Calu3 (cell line): Measurements from ENCODE around the gene RNF128. TPM values are rescaled to one million over a fixed set of nuclear protein-coding genes. Genes with fewer than 3 reads are reported as not detected.

ENCODE experiments used
- Bru-seq: library from RNA; stranded (reverse); fragments of 400-500 nt; gene quantifications from one replicate; lab custom pipeline; 2021; lab: Mats Ljungman, UMichigan
- BruChase-seq, 2 experiments: library from RNA; stranded (reverse); fragments of 400-500 nt; gene quantifications; one replicate each; lab custom pipeline; 2021; lab: Mats Ljungman, UMichigan
- BruUV-seq: library from RNA; stranded (reverse); fragments of 400-500 nt; replicated peaks from 2 replicates; lab custom pipeline; 2021; lab: Mats Ljungman, UMichigan
- CTCF ChIA-PET: fragments of 300-600 bp; sonication (Branson Sonifier 250); formaldehyde crosslinking; loops from one replicate; lab custom pipeline; 2022; ENCODE audit warnings: antibody characterized with exemption; lab: Charles Lee
- DNase-seq: peaks from one replicate; pipeline ENCODE4 v3.0.0; 2022
- H3K27ac Mint-ChIP-seq: one replicate; pipeline ENCODE4 v1.8.0; 2022; ENCODE audit warnings: mixed read lengths; ENCODE audit not compliant: unreplicated experiment
- H3K27me3 Mint-ChIP-seq: one replicate; pipeline ENCODE4 v1.8.0; 2022; ENCODE audit warnings: mixed read lengths; ENCODE audit not compliant: unreplicated experiment
- H3K36me3 Mint-ChIP-seq: one replicate; pipeline ENCODE4 v1.8.0; 2022; ENCODE audit warnings: mild to moderate bottlenecking, moderate library complexity, mixed read lengths; ENCODE audit not compliant: insufficient read depth, unreplicated experiment
- H3K4me1 Mint-ChIP-seq: one replicate; pipeline ENCODE4 v1.8.0; 2022; ENCODE audit warnings: mild to moderate bottlenecking, low read depth, mixed read lengths; ENCODE audit not compliant: unreplicated experiment
- H3K4me3 Mint-ChIP-seq: one replicate; pipeline ENCODE4 v1.8.0; 2022; ENCODE audit warnings: mild to moderate bottlenecking, low read depth, moderate library complexity, mixed read lengths; ENCODE audit not compliant: unreplicated experiment
- H3K9me3 Mint-ChIP-seq: one replicate; pipeline ENCODE4 v1.8.0; 2022; ENCODE audit warnings: low read depth, mixed read lengths; ENCODE audit not compliant: unreplicated experiment
- intact Hi-C: fragments of 100-400 bp; cut with micrococcal nuclease; formaldehyde crosslinking; loops from one replicate; pipeline ENCODE4 v1.10.0; 2022; ENCODE audit not compliant: unreplicated experiment
- long read RNA-seq: library from polyadenylated mRNA; stranded (forward); transcript quantifications from one replicate; pipeline ENCODE4 v2.0.0, GENCODE V29; 2022
- total RNA-seq: library from RNA; stranded (reverse); gene quantifications from 2 replicates; pipeline ENCODE4 v1.2.3, GENCODE V29; 2022
- TF ChIP-seq, protein P1 (sequence below): fragments of 200-600 bp; IDR thresholded peaks from one replicate; pipeline ENCODE4 v1.8.0; 2022; ENCODE audit warnings: antibody characterized with exemption; ENCODE audit not compliant: unreplicated experiment

Gene RNF128, protein sequence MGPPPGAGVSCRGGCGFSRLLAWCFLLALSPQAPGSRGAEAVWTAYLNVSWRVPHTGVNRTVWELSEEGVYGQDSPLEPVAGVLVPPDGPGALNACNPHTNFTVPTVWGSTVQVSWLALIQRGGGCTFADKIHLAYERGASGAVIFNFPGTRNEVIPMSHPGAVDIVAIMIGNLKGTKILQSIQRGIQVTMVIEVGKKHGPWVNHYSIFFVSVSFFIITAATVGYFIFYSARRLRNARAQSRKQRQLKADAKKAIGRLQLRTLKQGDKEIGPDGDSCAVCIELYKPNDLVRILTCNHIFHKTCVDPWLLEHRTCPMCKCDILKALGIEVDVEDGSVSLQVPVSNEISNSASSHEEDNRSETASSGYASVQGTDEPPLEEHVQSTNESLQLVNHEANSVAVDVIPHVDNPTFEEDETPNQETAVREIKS
- total RNA-seq (40.1 and 54.5 TPM in 2 replicates), Bru-seq, nascent RNA (percentile 68 among the genes with signal in this experiment), BruChase-seq, experiment 1, labeled RNA remaining after a 6-hour chase (percentile 67 among the genes with signal in this experiment), BruChase-seq, experiment 2, labeled RNA remaining after a 2-hour chase (percentile 52 among the genes with signal in this experiment)
- long read RNA-seq, transcript RNF128-202 (7 exons, 2,654 nt): minor isoform, 12 of 118 reads
- long read RNA-seq, transcript RNF128-201 (7 exons, 2,817 nt): major isoform, 94 of 118 reads
- long read RNA-seq, partial matches to known transcripts: 9 of 118 reads
- long read RNA-seq, other reads (novel, unspliced or antisense): 3 of 118 reads

DNA sequence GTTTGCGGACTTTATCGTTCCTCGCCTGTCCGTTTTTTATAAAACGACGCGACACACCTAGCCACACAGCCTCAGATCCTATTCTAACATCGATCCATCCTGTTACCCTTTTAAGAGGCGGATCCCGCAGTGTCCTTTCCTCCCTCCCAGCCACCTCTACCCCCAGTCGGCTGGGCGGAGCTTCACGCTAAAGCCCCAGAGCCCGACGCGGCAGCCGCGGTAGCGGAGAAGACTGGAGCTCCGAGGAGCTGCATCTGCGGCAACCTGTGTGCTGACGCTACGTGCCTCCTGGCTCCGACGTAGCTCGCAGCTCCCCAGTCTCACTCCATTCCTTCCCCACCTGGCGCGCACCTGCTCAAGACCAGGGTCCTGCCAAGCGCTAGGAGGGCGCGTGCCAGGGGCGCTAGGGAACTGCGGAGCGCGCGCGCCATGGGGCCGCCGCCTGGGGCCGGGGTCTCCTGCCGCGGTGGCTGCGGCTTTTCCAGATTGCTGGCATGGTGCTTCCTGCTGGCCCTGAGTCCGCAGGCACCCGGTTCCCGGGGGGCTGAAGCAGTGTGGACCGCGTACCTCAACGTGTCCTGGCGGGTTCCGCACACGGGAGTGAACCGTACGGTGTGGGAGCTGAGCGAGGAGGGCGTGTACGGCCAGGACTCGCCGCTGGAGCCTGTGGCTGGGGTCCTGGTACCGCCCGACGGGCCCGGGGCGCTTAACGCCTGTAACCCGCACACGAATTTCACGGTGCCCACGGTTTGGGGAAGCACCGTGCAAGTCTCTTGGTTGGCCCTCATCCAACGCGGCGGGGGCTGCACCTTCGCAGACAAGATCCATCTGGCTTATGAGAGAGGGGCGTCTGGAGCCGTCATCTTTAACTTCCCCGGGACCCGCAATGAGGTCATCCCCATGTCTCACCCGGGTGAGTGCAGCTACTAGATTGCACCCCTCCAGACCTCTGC is at the start of gene RNF128:
Gene RNF128 (plus strand): TSS at position 217 of the 953 bp plus-strand sequence. CDS start 213 bp downstream, at position 430.
- BruUV-seq: no TSS peak
- H3K27ac Mint-ChIP-seq: peak within 1 kb of the TSS; percentile 80
- H3K27me3 Mint-ChIP-seq: no peaks in the 10 kb centered on the region

DNA sequence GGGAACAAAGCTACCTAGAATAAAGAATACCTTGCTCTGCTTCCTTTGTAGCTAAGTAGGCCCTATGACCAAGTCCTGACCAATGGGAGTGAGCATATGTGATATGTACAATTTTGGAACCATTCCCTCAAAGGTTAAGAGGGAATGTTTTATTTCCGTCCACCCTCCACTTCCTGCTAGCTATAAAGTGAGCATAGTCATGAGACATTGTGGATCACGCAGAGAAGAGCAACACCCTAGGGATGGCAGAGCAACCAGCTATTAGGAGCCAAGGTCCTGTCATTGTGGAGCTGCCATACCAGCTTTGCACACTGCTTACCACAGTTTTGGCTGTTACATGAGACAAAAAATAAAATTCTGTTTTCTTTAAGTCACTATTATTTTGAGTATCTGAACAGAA is 45.8 kb upstream of the RNF128 start:
- intact Hi-C loops: no loop called here
- TF ChIP-seq, protein P1, sequence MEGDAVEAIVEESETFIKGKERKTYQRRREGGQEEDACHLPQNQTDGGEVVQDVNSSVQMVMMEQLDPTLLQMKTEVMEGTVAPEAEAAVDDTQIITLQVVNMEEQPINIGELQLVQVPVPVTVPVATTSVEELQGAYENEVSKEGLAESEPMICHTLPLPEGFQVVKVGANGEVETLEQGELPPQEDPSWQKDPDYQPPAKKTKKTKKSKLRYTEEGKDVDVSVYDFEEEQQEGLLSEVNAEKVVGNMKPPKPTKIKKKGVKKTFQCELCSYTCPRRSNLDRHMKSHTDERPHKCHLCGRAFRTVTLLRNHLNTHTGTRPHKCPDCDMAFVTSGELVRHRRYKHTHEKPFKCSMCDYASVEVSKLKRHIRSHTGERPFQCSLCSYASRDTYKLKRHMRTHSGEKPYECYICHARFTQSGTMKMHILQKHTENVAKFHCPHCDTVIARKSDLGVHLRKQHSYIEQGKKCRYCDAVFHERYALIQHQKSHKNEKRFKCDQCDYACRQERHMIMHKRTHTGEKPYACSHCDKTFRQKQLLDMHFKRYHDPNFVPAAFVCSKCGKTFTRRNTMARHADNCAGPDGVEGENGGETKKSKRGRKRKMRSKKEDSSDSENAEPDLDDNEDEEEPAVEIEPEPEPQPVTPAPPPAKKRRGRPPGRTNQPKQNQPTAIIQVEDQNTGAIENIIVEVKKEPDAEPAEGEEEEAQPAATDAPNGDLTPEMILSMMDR: no peak
- Mint-ChIP-seq H3K36me3 (no peaks in the 10 kb centered on the region), H3K9me3 (no peaks in the 10 kb centered on the region), H3K4me1 (no peaks in the 10 kb centered on the region), H3K27ac (no peak overlapping the region), H3K27me3 (no peaks in the 10 kb centered on the region), H3K4me3 (no peak overlapping the region)
- CTCF ChIA-PET: interaction anchor here (0.8 kb wide), 1 partner anchor 12 kb away, joined by 3 read pairs; no protein-coding TSS in a partner anchor
- DNase-seq: no peak
- BruUV-seq: no TSS peak

More for the DNA sequence above, at the start of gene RNF128:
- TF ChIP-seq, protein P1: no peak
- Mint-ChIP-seq H3K4me3 (peak within 1 kb of the TSS; percentile 91), H3K4me1 (peaks cover 6% of the 10 kb centered on the region), H3K36me3 (peaks cover 30% of the 10 kb centered on the region), H3K9me3 (no peaks in the 10 kb centered on the region)
- DNase-seq: peak; percentile 79
- intact Hi-C loops: no loop called here
- CTCF ChIA-PET: interaction anchor here (1.2 to 1.4 kb wide), 2 partner anchors 9 to 34 kb away, joined by 3 to 9 read pairs; no protein-coding TSS in a partner anchor

DNA sequence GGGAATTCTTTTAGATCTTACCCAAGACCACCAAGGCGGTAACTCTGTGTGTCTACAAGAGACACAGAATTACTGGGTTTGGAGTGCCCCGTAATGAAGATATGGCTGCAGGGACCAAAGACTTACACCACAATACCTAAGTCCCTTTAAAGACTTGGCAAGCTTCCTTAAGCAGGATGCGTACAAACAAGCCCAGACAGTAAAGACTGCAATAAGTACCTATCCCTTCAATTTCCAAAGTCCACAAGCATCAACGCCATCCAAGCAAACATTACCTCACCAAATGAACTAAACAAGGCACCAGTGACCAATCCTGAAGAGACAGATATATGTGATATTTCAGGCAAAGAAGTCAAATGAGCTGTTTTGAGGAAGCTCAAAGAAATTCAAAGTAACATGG is 42.3 kb upstream of the RNF128 start:
- intact Hi-C loops: no loop called here
- Mint-ChIP-seq H3K4me1 (no peaks in the 10 kb centered on the region), H3K27ac (no peak overlapping the region), H3K9me3 (no peaks in the 10 kb centered on the region), H3K36me3 (no peaks in the 10 kb centered on the region), H3K4me3 (no peak overlapping the region), H3K27me3 (no peaks in the 10 kb centered on the region)
- no TSS peak for BruUV-seq
- DNase-seq: no peak
- CTCF ChIA-PET: no interaction called here
- TF ChIP-seq, protein P1: no peak
